ENCODE data around the gene PAF1.

DNA sequence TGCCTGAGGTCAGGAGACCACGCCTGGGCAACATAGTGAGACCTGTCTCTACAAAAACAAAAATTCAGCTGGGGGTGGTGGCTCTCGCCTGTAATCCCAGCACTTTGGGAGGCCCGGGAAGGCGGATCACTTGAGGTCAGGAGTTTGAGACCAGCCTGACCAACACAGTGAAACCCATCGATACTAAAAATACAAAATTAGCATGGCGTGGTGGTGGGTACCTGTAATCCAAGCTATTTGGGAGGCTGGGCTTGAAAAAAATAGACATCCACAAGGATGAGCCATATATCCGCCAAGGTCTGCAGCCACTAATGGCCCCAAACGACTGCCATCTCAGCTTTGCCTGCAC is 41.7 kb upstream of the PAF1 start:
- TF ChIP-seq CTCF (IDR thresholded peaks at IDR 0.05 in 2 of 3, conservative IDR thresholded peaks at IDR 0.05 in 1 of 3; ENCODE audit: borderline replicate concordance in 1 of 3, insufficient read depth in 1 of 3, low read depth in 2 of 3, low read length in 2 of 3) (no peak), POLR2AphosphoS5 (IDR thresholded peaks at IDR 0.05; ENCODE audit: low read depth, low read length) (no peak)
